Fibroblast of lung (primary cell): ENCODE data around the gene MAP3K7CL.

ENCODE experiments used
- EZH2 ChIP-seq: IDR thresholded peaks from 2 replicates; pipeline ENCODE4 v1.5.1; 2012; ENCODE audit warnings: low read length, control low read depth, mild to moderate bottlenecking; ENCODE audit errors: missing control alignments
- TF ChIP-seq, protein P1 (sequence below), 2 donors: IDR thresholded peaks in 1 of 2; conservative IDR thresholded peaks in 1 of 2; 1 replicate in 1 of 2; 2 replicates in 1 of 2; pipeline ENCODE4 v1.5.1; 2011 to 2012; ENCODE audit warnings: low read length in 2 of 2, control low read depth in 1 of 2, inconsistent platforms in 1 of 2, low read depth in 1 of 2, mild to moderate bottlenecking in 1 of 2

DNA sequence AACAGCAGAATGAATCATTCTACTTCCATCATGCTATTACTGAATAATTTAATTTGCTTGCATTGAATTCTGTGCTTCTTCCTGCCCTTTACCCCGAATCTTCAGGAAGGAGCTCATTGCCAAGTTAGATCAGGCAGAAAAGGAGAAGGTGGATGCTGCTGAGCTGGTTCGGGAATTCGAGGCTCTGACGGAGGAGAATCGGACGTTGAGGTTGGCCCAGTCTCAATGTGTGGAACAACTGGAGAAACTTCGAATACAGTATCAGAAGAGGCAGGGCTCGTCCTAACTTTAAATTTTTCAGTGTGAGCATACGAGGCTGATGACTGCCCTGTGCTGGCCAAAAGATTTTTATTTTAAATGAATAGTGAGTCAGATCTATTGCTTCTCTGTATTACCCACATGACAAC, 44.2 kb downstream of the MAP3K7CL start:
- TF ChIP-seq, protein P1, sequence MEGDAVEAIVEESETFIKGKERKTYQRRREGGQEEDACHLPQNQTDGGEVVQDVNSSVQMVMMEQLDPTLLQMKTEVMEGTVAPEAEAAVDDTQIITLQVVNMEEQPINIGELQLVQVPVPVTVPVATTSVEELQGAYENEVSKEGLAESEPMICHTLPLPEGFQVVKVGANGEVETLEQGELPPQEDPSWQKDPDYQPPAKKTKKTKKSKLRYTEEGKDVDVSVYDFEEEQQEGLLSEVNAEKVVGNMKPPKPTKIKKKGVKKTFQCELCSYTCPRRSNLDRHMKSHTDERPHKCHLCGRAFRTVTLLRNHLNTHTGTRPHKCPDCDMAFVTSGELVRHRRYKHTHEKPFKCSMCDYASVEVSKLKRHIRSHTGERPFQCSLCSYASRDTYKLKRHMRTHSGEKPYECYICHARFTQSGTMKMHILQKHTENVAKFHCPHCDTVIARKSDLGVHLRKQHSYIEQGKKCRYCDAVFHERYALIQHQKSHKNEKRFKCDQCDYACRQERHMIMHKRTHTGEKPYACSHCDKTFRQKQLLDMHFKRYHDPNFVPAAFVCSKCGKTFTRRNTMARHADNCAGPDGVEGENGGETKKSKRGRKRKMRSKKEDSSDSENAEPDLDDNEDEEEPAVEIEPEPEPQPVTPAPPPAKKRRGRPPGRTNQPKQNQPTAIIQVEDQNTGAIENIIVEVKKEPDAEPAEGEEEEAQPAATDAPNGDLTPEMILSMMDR (conservative IDR thresholded peaks at IDR 0.05 in 1 of 2, IDR thresholded peaks at IDR 0.05 in 1 of 2; ENCODE audit: low read depth in 1 of 2, low read length in 2 of 2) = no peak
- no peak for TF ChIP-seq EZH2
